ENCODE results near the gene HDAC4. TPM values are rescaled to one million over a fixed set of nuclear protein-coding genes. Genes with fewer than 3 reads are reported as not detected.

HDAC4 gene
- total and polyA plus RNA-seq, 2 of the 8 experiments (the other 6 are each of a cell fraction or from before 2014, with no cell fraction given) = 15.4 to 31.5 TPM

DNA sequence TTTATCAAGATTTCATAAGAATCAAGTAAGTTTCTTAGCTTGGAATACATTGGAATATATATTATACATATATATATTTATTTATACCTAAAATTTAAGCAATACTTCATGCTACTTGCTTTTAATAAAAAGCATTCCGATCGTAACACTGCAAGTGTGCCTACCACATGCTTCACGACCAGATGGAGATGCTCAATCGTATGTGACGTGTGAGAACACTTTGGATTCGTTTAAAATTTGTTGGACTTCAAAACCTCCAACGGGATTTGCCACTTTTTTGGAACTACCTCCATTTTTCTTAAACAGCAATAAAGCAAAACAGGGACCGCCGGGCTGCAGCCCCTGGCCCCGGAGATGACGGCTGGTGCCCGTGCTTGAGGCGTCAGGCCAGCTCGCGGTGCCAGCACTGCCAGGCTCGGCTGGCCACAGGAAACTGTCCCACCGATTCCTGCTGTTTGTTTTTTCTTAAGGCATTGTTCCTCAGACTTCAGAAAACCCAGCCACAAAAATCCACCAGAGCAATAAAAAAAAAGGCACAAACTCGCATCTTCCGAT is 348.9 kb downstream of the HDAC4 start (continued):
- no peak for TF ChIP-seq PHF8 (conservative IDR thresholded peaks at IDR 0.05; ENCODE audit: low read depth, low read length)
- TF ChIP-seq, protein P1, sequence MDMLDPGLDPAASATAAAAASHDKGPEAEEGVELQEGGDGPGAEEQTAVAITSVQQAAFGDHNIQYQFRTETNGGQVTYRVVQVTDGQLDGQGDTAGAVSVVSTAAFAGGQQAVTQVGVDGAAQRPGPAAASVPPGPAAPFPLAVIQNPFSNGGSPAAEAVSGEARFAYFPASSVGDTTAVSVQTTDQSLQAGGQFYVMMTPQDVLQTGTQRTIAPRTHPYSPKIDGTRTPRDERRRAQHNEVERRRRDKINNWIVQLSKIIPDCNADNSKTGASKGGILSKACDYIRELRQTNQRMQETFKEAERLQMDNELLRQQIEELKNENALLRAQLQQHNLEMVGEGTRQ (IDR thresholded peaks at IDR 0.05; ENCODE audit: low read length) = no peak
- no peak for TF ChIP-seq EZH2 (IDR thresholded peaks at IDR 0.05; ENCODE audit: low read depth, low read length, severe bottlenecking)
- no peak for TF ChIP-seq NANOG (IDR thresholded peaks at IDR 0.05; ENCODE audit: insufficient read depth, low read depth, low read length, poor library complexity, severe bottlenecking)
- no peak for TF ChIP-seq SIRT6 (IDR thresholded peaks at IDR 0.05; ENCODE audit: low read length)
- no peak for TF ChIP-seq TCF12 (IDR thresholded peaks at IDR 0.05; ENCODE audit: low read depth, low read length)

Measured in H1 (cell line).